ENCODE measurements around the gene TOX3.

Gene TOX3

DNA sequence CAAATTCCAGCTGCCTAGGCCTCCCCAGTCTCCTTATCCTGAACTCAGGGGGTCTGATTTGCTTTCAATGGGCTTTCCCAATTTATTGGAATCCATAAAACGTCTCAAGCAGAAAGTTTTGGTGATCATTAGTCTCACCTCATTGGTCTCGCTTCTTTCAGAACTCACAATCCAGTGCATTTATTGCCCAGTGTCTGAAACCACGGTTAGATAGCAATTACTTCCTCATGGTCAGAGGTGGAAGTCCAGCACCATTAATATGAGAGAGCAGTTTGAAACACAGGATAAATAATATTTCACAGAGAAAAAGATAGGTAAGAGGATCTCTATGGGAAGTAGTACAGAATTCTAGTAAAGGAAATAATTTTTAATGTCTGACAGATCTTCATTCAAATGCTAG is 128.7 kb downstream of the TOX3 start:
- no peaks in the 10 kb centered on the region for H3K27me3 Mint-ChIP-seq (ENCODE audit: low read depth)
- H3K27ac Mint-ChIP-seq = no peak overlapping the region
- no peaks in the 10 kb centered on the region for H3K36me3 Mint-ChIP-seq (ENCODE audit: low read depth)
- no peaks in the 10 kb centered on the region for H3K4me1 Mint-ChIP-seq (ENCODE audit: low read depth)
- peaks cover 36% of the 10 kb centered on the region for H3K9me3 Mint-ChIP-seq
- no peak for DNase-seq (ENCODE audit: low spot score)
- H3K4me3 Mint-ChIP-seq = no peak overlapping the region

DNA sequence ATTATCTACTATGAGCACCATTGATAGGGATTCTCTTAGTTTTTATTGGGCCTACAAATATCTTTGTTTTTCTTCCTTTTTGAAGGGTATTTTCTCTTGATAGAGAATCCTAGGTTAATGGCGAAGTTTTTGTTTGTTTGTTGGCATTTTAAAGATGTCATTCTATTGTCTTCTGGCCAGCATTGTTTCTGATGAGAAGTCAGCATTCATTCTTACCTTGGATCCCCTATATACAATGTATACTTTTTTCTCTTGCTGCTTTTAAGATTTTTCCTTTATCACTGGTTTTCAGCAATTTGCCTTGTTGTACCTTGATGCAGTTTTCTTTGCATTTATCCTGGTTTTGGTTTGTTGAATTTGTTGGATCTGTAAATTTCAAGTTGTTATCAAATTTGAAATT is 130.1 kb downstream of the TOX3 start:
- Mint-ChIP-seq H3K9me3 (peaks cover 42% of the 10 kb centered on the region), H3K4me3 (no peak overlapping the region), H3K36me3 (ENCODE audit: low read depth) (no peaks in the 10 kb centered on the region), H3K27ac (no peak overlapping the region), H3K27me3 (ENCODE audit: low read depth) (no peaks in the 10 kb centered on the region), H3K4me1 (ENCODE audit: low read depth) (no peaks in the 10 kb centered on the region)
- DNase-seq (ENCODE audit: low spot score) = no peak

DNA sequence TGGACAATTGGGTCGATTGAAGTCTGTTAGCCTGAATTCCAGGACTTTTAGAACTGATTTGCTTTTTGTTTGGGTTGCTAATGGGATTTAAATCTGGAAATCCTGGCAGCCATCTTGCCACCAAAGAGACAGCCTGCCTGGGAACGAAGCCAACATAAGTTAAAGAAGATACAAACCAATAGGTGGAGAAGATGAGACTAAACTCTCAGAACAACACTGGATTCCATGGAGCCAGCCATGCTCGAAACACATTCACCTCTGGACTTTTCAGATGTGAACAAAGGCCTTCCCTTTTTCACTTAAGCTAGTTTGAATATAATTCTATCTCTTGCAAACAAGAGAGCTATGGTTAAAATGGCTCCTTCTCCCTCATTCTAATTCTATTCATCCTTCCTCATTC is 135.9 kb downstream of the TOX3 start:
- no peak for DNase-seq (ENCODE audit: low spot score)
- Mint-ChIP-seq H3K27me3 (ENCODE audit: low read depth) (no peaks in the 10 kb centered on the region), H3K27ac (no peak overlapping the region), H3K4me1 (ENCODE audit: low read depth) (no peaks in the 10 kb centered on the region), H3K9me3 (peaks cover 23% of the 10 kb centered on the region), H3K36me3 (ENCODE audit: low read depth) (no peaks in the 10 kb centered on the region), H3K4me3 (no peak overlapping the region)

DNA sequence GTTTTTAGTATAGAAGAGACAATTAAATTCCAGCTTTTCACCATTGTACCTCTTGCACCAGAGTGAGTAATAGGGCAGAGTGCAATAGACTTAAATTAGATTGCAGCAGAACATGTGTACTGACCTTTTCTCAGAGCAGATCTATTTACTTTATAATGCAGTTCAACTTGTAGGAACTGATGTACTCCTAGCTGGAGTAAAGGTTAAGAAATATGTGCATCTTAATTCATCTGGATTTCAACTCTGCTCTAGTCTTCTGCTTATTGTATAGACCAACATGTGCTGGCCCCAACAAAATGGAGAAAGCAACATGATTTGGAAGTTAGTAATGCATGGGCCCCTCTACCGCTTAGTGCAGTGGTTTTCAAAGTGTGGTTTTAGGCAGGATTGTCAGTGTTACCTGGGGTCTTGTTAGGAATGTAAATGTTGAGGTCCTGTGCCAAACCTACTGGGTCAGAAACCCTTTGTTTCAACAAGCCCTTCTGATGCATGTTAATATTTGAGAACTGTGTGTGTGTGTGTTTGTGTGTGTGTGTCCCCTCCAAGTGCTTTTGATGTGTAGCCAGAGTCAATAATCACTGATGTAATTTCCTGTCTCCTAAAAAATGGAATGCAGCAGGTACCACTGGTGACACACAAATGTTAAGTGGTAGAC is 138.6 kb downstream of the TOX3 start:
- H3K4me1 Mint-ChIP-seq (ENCODE audit: low read depth) = no peaks in the 10 kb centered on the region
- H3K9me3 Mint-ChIP-seq = peaks cover 18% of the 10 kb centered on the region
- no peaks in the 10 kb centered on the region for H3K27me3 Mint-ChIP-seq (ENCODE audit: low read depth)
- DNase-seq (ENCODE audit: low spot score) = no peak
- H3K36me3 Mint-ChIP-seq (ENCODE audit: low read depth) = no peaks in the 10 kb centered on the region
- no peak overlapping the region for H3K27ac Mint-ChIP-seq
- H3K4me3 Mint-ChIP-seq = no peak overlapping the region

DNA sequence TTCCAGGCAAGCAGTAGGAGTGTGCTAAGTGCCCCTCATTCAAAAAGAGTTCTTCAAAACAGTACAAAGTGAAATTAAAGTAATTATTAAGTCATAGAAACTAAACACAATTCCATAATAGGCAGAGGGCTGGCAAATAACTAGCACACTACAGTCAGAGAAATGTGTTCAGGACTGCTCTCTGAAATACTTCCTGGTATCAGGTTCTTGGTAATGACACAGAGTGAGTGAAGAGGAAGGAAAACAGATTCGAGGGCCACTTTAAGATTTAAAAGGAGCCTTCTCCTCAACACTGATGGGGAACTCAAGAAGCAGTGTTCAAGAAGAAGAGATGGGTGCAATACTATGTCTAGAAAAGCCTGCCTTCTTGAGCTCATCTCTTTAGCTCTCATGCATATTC is 139.2 kb downstream of the TOX3 start:
- H3K9me3 Mint-ChIP-seq = peaks cover 20% of the 10 kb centered on the region
- H3K27ac Mint-ChIP-seq = no peak overlapping the region
- H3K36me3 Mint-ChIP-seq (ENCODE audit: low read depth) = no peaks in the 10 kb centered on the region
- H3K4me3 Mint-ChIP-seq = no peak overlapping the region
- H3K27me3 Mint-ChIP-seq (ENCODE audit: low read depth) = no peaks in the 10 kb centered on the region
- no peaks in the 10 kb centered on the region for H3K4me1 Mint-ChIP-seq (ENCODE audit: low read depth)
- no peak for DNase-seq (ENCODE audit: low spot score)

DNA sequence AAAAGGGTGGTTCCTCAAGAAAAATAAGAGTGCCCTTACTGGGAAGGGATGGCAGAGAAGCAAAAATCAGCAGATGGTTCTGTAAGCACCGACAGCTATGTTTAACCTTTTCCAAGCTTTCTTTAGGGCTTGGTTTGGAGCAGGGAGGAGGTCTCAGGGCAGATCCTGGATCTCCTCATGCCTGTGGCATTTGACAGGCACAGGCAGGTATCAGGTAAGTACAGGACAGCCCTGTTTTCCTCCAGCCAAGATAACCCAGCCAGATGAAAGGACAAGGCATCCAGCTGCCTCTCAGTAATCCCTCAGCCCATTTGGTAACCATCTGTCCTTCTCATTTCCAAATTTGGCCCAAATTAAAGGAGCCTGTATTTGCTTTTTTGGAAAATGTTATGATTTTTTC is 141.5 kb downstream of the TOX3 start:
- H3K27ac Mint-ChIP-seq = no peak overlapping the region
- no peaks in the 10 kb centered on the region for H3K4me1 Mint-ChIP-seq (ENCODE audit: low read depth)
- no peaks in the 10 kb centered on the region for H3K36me3 Mint-ChIP-seq (ENCODE audit: low read depth)
- no peak for DNase-seq (ENCODE audit: low spot score)
- H3K9me3 Mint-ChIP-seq = peaks cover 20% of the 10 kb centered on the region
- no peaks in the 10 kb centered on the region for H3K27me3 Mint-ChIP-seq (ENCODE audit: low read depth)
- H3K4me3 Mint-ChIP-seq = no peak overlapping the region

DNA sequence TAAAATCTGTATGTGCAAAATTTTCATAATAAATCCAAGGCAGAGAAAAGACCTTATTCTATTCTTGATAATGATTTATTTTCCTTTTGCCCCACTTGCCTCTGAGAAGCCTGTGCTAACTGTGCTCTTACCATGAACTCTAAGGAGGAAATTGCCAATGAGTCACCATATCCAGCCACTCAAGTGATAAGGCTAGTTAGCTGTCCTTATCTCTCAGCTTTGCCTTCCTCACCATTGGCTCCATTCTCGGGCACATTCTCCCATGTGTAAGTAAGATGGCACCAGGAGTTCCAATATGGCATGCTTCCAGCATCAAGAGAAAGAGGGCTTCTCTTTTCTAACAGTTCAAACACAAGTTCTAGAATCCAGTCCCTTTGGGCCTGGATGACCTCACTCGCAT is 142.4 kb downstream of the TOX3 start:
- no peaks in the 10 kb centered on the region for H3K36me3 Mint-ChIP-seq (ENCODE audit: low read depth)
- H3K4me1 Mint-ChIP-seq (ENCODE audit: low read depth) = no peaks in the 10 kb centered on the region
- no peak for DNase-seq (ENCODE audit: low spot score)
- no peaks in the 10 kb centered on the region for H3K27me3 Mint-ChIP-seq (ENCODE audit: low read depth)
- no peak overlapping the region for H3K4me3 Mint-ChIP-seq
- H3K27ac Mint-ChIP-seq = no peak overlapping the region
- H3K9me3 Mint-ChIP-seq = peaks cover 20% of the 10 kb centered on the region

DNA sequence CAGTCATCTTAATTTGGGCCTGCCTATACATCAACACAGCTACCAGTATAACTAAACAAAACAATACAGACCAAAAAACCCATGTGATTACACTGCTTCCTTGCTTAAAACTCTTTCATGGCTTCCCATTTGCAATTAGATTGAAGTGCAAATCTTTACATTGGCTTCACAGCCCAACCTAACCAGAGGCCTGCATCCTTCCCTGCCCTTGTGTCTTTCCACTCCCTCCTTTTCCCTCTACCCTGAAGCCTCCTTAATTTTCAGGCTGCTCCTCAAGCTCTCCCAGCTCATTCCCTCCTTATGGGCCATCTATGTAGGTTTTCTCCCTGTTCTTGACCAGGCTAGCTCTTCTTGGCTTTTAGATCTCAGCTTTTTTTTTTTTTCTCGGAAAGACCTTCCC is 147.8 kb downstream of the TOX3 start:
- DNase-seq (ENCODE audit: low spot score) = no peak
- no peaks in the 10 kb centered on the region for H3K36me3 Mint-ChIP-seq (ENCODE audit: low read depth)
- H3K27me3 Mint-ChIP-seq (ENCODE audit: low read depth) = no peaks in the 10 kb centered on the region
- H3K9me3 Mint-ChIP-seq = peaks cover 39% of the 10 kb centered on the region
- H3K4me1 Mint-ChIP-seq (ENCODE audit: low read depth) = no peaks in the 10 kb centered on the region
- H3K27ac Mint-ChIP-seq = no peak overlapping the region
- H3K4me3 Mint-ChIP-seq = no peak overlapping the region

DNA sequence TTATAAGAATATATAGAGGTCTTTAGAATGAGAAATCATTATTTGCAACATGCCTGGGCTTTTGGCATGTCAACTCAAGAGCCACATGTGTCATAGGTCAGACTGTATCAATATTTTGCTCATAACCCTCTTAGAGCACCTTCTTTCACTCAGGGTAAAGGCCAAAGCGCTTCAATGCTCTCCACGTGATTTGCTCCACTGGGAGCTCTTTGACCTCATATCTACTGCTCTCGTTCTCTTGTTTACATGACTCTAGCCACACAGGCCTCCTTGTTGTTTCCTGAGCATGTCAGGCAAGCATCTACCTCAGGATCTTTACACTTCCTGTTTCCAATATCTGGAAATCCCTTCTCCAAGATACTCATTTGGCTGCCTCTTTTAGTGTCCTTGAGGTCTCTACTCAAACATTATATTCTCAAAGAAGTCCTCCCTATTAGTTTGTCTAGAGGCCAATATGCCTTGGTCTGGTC is 148.4 kb downstream of the TOX3 start:
- Mint-ChIP-seq H3K4me3 (no peak overlapping the region), H3K27me3 (ENCODE audit: low read depth) (no peaks in the 10 kb centered on the region), H3K4me1 (ENCODE audit: low read depth) (no peaks in the 10 kb centered on the region), H3K27ac (no peak overlapping the region), H3K9me3 (peaks cover 39% of the 10 kb centered on the region), H3K36me3 (ENCODE audit: low read depth) (no peaks in the 10 kb centered on the region)
- DNase-seq (ENCODE audit: low spot score) = no peak

DNA sequence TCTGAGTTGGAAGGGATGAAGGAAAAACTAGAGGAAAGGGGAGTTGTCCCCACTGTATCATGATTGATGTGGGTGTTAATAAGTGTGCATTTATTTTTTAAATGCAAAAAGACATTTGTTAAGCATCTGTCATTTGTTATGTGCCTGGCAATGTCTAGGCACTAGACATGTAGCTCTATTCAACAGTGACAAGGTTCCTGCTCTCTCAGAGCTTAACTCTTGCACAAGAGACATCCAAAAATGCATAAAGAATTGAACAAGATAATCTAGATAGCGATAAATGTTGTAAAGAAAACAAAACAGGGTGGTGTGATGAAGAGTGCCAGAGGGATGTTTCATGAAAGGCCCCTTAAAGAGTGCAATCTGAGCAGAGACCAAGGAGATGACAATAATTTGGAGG is 148.9 kb downstream of the TOX3 start:
- H3K27me3 Mint-ChIP-seq (ENCODE audit: low read depth) = no peaks in the 10 kb centered on the region
- no peak overlapping the region for H3K27ac Mint-ChIP-seq
- H3K36me3 Mint-ChIP-seq (ENCODE audit: low read depth) = no peaks in the 10 kb centered on the region
- H3K9me3 Mint-ChIP-seq = peaks cover 34% of the 10 kb centered on the region
- H3K4me1 Mint-ChIP-seq (ENCODE audit: low read depth) = no peaks in the 10 kb centered on the region
- DNase-seq (ENCODE audit: low spot score) = no peak
- H3K4me3 Mint-ChIP-seq = no peak overlapping the region

DNA sequence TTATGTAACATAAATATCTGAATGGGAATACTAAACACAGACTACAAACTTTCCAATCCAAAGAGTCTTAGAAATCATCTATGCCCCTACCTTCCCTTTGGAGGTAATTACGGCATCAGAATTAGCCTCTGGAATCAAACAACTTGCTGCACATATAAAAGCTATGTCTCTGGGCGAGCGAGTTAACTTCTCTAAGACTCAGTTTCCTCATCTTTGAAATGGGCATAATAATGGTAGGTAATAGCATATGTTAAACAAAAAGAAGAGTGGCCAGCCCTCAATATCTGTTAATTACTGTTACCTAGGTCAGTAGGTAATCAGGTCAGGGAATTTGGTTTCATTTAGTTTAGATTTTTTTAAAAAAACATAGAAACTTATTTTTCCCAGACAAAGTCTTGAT is 153.5 kb downstream of the TOX3 start:
- Mint-ChIP-seq H3K27ac (no peak overlapping the region), H3K27me3 (ENCODE audit: low read depth) (no peaks in the 10 kb centered on the region), H3K4me1 (ENCODE audit: low read depth) (no peaks in the 10 kb centered on the region), H3K4me3 (no peak overlapping the region), H3K9me3 (peaks cover 28% of the 10 kb centered on the region), H3K36me3 (ENCODE audit: low read depth) (no peaks in the 10 kb centered on the region)
- DNase-seq (ENCODE audit: low spot score) = no peak

DNA sequence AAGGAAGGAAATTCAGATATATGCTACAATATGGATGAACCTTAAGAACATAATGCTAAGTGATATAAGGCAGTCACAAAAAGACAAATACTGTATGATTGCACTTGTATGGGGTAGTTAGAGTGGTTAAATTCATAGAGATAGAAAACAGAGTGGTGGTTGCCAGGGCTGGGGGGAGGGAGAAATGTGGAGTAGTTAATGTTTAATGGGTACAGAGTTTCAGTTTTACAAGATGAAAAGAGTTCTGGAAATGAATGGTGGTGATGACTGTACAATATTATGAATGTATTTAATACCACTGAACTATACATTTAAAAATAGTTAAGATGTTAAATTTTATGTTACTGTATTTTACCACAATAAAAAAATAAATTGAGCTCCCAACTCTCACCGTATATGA is 157.9 kb downstream of the TOX3 start:
- Mint-ChIP-seq H3K27me3 (ENCODE audit: low read depth) (no peaks in the 10 kb centered on the region), H3K4me1 (ENCODE audit: low read depth) (no peaks in the 10 kb centered on the region), H3K27ac (no peak overlapping the region), H3K36me3 (ENCODE audit: low read depth) (no peaks in the 10 kb centered on the region), H3K4me3 (no peak overlapping the region), H3K9me3 (peaks cover 11% of the 10 kb centered on the region)
- no peak for DNase-seq (ENCODE audit: low spot score)

Data from T-helper 2 cell treated with Interferon-gamma antibody and Interleukin-4, amounts not matched to agents 5 μg/mL and 100 μg/mL, for 36 hours (primary cell).